WERI-Rb-1 (cell line): ENCODE results near the gene RBP2.

ENCODE experiments used
- DNase-seq: peaks from one replicate; pipeline ENCODE4 v3.0.0-alpha.2; 2020
- H3K27ac ChIP-seq: fragments of 250-450 bp; sonication (Bioruptor Pico); 2 replicates; pipeline ENCODE4 v1.5.1; 2020; ENCODE audit warnings: mild to moderate bottlenecking, moderate library complexity
- H3K27me3 ChIP-seq: fragments of 250-450 bp; sonication (Bioruptor Pico); 2 replicates; pipeline ENCODE4 v1.5.1; 2021; ENCODE audit warnings: mild to moderate bottlenecking, low read depth, moderate library complexity; ENCODE audit not compliant: insufficient read depth, severe bottlenecking
- H3K36me3 ChIP-seq: fragments of 250-450 bp; sonication (Bioruptor Pico); 2 replicates; pipeline ENCODE4 v1.5.1; 2020; ENCODE audit warnings: mild to moderate bottlenecking, moderate library complexity
- H3K4me3 ChIP-seq: 2 replicates; pipeline ENCODE4 v1.5.1; 2011; ENCODE audit warnings: low read depth, mild to moderate bottlenecking, control low read depth, low read length
- H3K9me3 ChIP-seq: fragments of 250-450 bp; sonication (Bioruptor Pico); 2 replicates; pipeline ENCODE4 v1.5.1; 2021; ENCODE audit warnings: mild to moderate bottlenecking, moderate library complexity; ENCODE audit not compliant: severe bottlenecking
- CTCF ChIP-seq: IDR thresholded peaks from 2 replicates; pipeline ENCODE4 v1.5.1; 2011; ENCODE audit warnings: low read depth, mild to moderate bottlenecking, control low read depth, inconsistent platforms, low read length

The RBP2 gene

GRCh38 chr3:139476348-139476747 lies at the start of gene RBP2:
TSS of gene RBP2 (minus strand) at chr3:139476516. CDS start at chr3:139476459, 57 bp downstream.
- no peaks in the 10 kb centered on the region for H3K36me3 ChIP-seq
- H3K27ac ChIP-seq, result no peak within 1 kb of the TSS
- DNase-seq, result no peak
- no peaks in the 10 kb centered on the region for H3K9me3 ChIP-seq
- H3K4me3 ChIP-seq, result no peak within 1 kb of the TSS
- TF ChIP-seq CTCF, result no peak
- no peaks in the 10 kb centered on the region for H3K27me3 ChIP-seq

- H3K9me3 ChIP-seq, result no peaks in the 10 kb centered on the region
- no peak for TF ChIP-seq CTCF
- no peaks in the 10 kb centered on the region for H3K36me3 ChIP-seq
- no peaks in the 10 kb centered on the region for H3K27me3 ChIP-seq
- no peak for DNase-seq
- no peak overlapping the region for H3K4me3 ChIP-seq
- peak overlapping the region; percentile 84; the same call in 1 of the 2 replicates for H3K27ac ChIP-seq
Measured at GRCh38 chr3:139524841-139525636, 48.7 kb upstream of the RBP2 start.

- DNase-seq, result no peak
- TF ChIP-seq CTCF, result no peak
- Histone ChIP-seq H3K4me3 (no peak overlapping the region), H3K9me3 (no peaks in the 10 kb centered on the region), H3K27me3 (no peaks in the 10 kb centered on the region), H3K36me3 (no peaks in the 10 kb centered on the region), H3K27ac (peak overlapping the region; percentile 84)
Measured at GRCh38 chr3:139523718-139524117, 47.4 kb upstream of the RBP2 start.

GRCh38 chr3:139523166-139523565 lies 46.9 kb upstream of the RBP2 start:
- no peaks in the 10 kb centered on the region for H3K36me3 ChIP-seq
- no peak for DNase-seq
- no peak overlapping the region for H3K4me3 ChIP-seq
- no peaks in the 10 kb centered on the region for H3K27me3 ChIP-seq
- no peak for TF ChIP-seq CTCF
- peak overlapping the region; percentile 84 for H3K27ac ChIP-seq
- H3K9me3 ChIP-seq, result no peaks in the 10 kb centered on the region

GRCh38 chr3:139522421-139522820 lies 46.1 kb upstream of the RBP2 start:
- no peak overlapping the region for H3K4me3 ChIP-seq
- H3K36me3 ChIP-seq, result no peaks in the 10 kb centered on the region
- no peaks in the 10 kb centered on the region for H3K27me3 ChIP-seq
- DNase-seq, result no peak
- TF ChIP-seq CTCF, result peak; percentile 27; the same call in 1 of the 2 replicates
- no peaks in the 10 kb centered on the region for H3K9me3 ChIP-seq
- H3K27ac ChIP-seq, result peak overlapping the region; percentile 84
